GM19193 (cell line): Measurements from ENCODE around the gene LHX6.

Experiments used
- POLR2A ChIP-seq: IDR thresholded peaks from 4 replicates; pipeline ENCODE4 v1.6.1; 2011; ENCODE audit not compliant: insufficient read depth, insufficient read length; ENCODE audit errors: extremely low read depth

Gene LHX6

GRCh38 chr9:122212473-122213004 is 16.2 kb downstream of the LHX6 start:
- TF ChIP-seq POLR2A = no peak

- TF ChIP-seq POLR2A = no peak
Observed at GRCh38 chr9:122209451-122209850, 19.3 kb downstream of the LHX6 start.

- TF ChIP-seq POLR2A = no peak
Observed at GRCh38 chr9:122207096-122207495, 21.7 kb downstream of the LHX6 start.

- TF ChIP-seq POLR2A = no peak
Observed at GRCh38 chr9:122206118-122207046, 22.4 kb downstream of the LHX6 start.

DNA sequence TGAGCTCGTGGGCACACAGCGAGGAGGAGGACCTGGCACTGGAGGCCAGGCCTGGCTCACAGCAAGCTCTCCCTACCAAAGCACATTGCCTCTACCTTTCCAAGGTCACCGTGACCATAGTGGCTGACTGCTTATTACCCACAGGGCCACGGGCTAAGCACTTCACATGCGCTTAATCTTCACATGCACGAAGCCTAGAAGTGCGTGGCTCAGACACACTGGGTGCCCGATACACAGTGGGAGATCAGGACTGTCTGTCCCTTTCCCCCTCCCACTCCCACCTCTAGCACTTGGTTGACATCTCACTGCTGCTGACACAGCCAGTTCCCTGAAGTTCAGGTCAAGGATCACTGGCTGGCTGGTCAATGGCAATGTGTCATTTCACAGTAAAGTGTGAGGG is 23.6 kb downstream of the LHX6 start:
- TF ChIP-seq POLR2A = no peak

DNA sequence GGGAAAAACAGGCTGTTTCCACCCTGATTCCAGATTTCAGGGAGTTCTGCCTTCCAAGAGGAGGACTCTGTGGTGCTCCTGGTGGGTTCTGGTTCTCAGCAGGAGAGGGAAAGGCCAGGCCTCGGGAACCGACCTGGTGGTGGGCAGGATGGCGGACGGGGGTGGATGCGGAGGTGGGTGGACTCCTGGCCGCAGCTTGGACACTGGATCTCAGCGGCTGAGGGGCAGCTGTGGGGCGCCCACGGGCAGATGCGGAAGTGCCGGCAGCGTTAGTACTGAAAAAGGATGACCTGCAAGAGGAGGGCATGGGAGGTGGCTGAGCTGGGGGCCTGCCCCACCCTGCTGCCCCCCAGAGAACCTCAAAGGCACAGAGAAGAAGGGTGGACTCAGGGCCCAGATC is 24.3 kb downstream of the LHX6 start:
- TF ChIP-seq POLR2A = no peak

GRCh38 chr9:122204055-122204454 is 24.7 kb downstream of the LHX6 start:
- TF ChIP-seq POLR2A = no peak

GRCh38 chr9:122202111-122202510 is 26.6 kb downstream of the LHX6 start:
- no peak for TF ChIP-seq POLR2A

DNA sequence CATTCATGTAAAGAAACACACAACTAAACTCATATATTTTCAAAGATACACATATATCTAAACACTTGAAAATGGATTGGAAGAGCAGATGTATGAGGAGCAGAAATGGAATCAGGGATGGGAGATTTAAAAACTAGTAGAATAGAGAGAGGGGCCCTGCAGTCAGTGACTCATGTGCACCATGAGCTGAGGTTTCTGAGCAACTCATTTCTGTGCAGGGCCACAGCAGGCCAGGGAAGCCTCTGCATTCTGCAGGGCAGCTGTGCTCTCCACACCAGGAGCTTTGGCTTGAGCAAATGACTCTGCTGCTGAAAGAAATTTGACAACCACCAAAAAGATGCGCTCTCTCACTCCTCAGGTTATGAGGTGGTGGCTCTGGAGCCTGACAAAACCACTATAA is 27.1 kb downstream of the LHX6 start:
- no peak for TF ChIP-seq POLR2A

DNA sequence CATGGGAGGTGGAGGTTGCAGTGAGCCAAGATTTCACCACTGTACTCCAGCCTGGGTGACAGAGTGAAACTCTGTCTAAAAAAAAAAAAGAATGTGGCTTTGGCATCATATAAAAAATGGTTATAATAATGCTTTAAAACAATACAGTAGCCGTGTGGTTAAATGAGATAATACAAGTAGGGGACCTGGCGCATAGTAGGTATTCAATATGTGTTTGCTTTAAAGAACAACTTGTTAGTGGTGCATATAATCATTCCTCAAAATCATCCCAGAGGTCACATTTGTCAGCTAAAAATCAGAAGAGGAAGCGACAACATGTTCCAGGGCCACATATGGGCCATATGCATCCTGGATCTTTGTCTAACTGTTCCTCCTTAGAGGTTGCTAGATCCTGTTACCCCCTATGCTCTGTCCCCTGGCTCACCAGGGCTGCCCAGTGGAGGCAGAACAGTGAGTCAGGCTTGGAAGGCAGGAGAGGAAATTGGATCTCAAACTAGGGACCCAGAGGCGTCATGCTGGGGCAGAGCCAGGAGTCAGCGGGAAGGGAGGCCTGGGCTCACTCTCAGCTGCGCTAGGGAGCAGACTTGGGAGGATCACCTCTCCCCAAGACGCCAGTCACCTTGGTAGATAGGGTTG is 27.7 kb downstream of the LHX6 start:
- no peak for TF ChIP-seq POLR2A

- TF ChIP-seq POLR2A = no peak
Observed at GRCh38 chr9:122197882-122198281, 30.9 kb downstream of the LHX6 start.

DNA sequence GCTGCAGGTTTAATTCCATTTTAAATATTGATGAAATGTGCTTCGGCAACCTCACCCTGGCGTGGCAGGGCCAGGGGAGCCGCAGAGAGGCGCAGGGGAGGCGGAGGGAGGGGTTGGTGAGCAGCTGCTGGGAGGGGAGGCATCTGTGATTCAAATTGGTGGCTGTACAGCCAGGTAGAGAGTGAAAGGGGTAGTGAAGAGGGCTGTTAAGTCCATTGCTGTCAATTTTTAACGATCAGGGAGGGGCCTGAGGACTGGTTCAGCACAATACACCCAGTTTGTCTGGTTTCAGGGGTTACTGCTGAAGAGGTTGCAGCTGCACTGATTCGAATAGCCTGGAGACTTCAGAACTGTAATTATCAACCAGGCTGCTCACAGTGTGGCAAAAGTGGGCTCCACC is 31.3 kb downstream of the LHX6 start:
- TF ChIP-seq POLR2A = no peak

GRCh38 chr9:122195875-122196274 is 32.9 kb downstream of the LHX6 start:
- no peak for TF ChIP-seq POLR2A

- TF ChIP-seq POLR2A = no peak
Observed at GRCh38 chr9:122193651-122194050, 35.1 kb downstream of the LHX6 start.

- no peak for TF ChIP-seq POLR2A
Observed at GRCh38 chr9:122192914-122193525, 35.7 kb downstream of the LHX6 start.

GRCh38 chr9:122192261-122192875 is 36.4 kb downstream of the LHX6 start:
- TF ChIP-seq POLR2A = no peak

DNA sequence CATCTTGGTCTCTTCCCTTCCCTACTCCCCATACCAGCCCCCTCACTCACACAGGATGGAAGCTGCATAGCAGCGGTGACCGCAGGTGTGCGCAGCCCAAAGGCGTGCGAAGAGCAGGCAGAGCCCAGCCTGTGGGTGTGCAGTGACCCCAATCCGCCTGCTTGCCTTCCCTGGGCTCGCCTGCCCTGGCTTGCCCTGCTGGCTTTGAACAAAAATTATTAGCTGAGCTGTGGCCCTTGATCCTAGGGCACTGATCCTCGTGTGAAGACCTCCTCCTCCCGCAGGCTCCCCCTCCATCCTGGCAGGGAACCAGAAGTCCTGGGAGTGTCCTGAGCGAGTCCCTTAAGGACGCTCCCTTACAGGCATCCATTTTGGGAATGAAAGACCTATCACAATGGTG is 37.2 kb downstream of the LHX6 start:
- TF ChIP-seq POLR2A = no peak
